Embryonic facial prominence (tissue), 1 donor: ENCODE data around the gene COPE.

Experiments
- DNase-seq: peaks from one replicate; pipeline ENCODE4 v3.0.0-alpha.2; 2016; ENCODE audit errors: extremely low spot score

COPE gene

DNA sequence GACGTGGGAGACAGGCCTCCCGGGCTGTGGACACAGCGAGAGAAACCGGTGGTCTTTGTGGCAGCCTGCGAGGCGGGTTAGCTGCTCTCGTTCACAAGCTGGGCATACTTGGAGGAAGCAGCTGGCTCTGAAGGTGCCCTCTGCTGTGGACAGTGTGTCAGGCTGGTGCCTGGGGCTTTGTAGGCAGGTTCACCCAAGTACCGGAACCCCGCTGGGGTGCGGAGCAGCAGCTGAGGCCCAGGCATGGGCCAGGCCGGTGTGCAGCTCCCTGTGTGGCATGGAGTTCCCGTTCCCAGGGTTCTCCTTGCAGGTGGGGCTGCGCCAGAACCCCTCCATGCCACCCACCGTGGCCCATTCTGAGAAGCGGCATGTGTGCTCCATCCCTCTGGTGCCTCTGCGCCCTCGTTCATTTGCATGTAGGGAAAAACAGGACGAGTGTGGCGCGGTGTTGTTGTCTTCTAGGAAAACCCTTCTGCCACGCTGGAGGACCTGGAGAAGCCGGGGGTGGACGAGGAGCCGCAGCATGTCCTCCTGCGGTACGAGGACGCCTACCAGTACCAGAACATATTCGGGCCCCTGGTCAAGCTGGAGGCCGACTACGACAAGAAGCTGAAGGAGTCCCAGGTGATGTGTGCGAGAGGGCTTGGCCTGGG is 67.4 kb downstream of the COPE start:
- no peak for DNase-seq

DNA sequence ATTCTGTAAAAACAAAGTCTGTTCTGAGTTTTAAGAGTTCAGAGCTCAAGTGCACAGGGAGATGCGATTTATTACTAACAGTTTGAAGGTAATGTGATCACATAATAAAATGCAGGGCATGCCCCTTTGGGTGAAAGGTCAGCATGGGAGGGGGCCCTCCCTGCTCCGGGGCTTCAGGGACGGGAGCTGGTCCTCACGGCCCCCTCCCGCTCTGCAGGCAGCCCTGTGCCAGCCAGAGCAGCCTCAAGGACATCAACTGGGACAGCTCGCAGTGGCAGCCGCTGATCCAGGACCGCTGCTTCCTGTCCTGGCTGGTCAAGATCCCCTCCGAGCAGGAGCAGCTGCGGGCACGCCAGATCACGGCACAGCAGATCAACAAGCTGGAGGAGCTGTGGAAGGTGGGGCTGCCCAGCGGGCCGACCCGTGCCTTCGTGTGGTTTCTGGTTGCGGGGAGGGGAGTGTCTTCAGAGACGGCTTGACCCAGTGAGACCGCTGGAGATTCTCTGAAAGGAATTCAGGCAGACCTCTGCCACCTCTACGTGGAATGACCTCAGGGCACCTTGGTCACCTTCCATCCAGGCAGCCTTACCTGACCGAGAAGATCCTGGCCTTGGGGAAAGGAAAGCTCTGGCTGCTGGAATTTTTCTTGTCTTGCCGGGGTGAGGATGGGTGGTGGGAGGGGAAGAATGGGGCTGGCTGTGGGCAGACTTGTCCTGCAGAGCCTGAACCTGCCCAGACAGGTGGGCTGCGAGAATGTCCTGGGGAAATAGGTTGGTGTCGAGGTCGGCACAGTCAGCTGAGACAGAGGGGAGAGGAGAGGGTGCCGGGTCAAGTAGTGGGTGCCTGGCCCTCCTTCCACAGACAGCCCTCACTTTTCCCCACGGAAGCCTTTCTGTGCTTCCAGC is 68.5 kb downstream of the COPE start:
- DNase-seq = no peak

- DNase-seq = no peak
Observed at GRCh38 chr19:18849838-18850400, 69.3 kb downstream of the COPE start.
